CD4-positive, alpha-beta T cell treated with Interleukin-10 for 1 hour (primary cell): ENCODE measurements around the gene UGT2A1.

Experiments
- DNase-seq: peaks from one replicate; pipeline ENCODE4 v3.0.0-alpha.2; 2020

Gene UGT2A1

DNA sequence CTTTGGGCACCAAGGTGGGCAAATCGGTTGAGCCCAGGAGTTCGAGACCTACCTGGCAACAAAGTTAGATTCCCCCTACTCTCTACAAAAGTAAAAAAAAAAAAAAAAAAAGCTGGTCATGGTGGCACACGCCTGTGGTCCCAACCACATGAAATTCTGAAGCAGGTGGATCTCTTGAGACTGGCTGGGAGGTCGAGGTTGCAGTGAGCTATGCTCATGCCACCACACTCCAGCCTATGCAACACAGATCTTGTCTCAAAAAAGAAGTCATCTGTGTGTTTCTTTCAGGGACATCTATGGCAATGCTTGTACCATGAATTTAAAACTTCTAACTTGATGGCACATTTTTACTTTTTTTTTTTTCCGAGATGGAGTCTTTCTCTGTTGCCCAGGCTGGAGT lies 68.9 kb downstream of the UGT2A1 start:
- DNase-seq: no peak

DNA sequence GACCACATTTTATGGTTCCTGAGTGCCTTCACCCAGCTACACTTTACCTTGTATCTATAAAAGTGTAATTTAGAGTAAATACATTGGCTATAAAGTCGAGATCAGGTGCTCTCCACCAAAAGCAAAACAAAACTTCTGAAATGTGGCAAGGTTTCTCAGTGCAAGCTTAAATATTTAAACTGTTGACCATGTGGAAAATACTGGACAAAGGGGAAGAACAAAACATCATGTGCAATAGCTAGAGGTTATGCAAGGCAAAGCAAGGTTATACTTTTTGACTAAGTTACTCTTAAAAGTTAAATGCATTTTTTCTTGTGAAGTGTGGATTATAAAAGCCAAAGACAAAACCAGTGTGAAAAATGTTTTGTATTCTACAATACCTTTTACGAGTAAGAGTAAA lies 69.5 kb downstream of the UGT2A1 start:
- DNase-seq: no peak

DNA sequence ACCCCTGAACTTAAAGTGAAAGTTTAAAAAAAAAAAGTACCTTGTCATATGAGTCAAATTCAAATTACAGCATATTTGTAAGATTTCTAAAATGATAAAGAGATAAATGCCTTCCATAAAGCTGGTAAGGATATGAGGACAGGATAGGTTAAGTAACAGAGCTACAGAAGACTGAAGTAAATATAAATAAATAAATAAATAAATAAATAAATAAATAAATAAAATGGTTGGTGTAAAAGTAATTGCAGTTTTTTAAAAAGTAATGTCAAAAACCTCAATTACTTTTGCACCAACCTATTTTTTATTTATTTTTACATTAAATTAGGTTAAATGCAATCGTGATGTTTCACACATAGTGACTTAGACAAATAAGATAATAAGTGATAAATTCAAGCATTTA lies 75.8 kb downstream of the UGT2A1 start:
- DNase-seq: no peak

DNA sequence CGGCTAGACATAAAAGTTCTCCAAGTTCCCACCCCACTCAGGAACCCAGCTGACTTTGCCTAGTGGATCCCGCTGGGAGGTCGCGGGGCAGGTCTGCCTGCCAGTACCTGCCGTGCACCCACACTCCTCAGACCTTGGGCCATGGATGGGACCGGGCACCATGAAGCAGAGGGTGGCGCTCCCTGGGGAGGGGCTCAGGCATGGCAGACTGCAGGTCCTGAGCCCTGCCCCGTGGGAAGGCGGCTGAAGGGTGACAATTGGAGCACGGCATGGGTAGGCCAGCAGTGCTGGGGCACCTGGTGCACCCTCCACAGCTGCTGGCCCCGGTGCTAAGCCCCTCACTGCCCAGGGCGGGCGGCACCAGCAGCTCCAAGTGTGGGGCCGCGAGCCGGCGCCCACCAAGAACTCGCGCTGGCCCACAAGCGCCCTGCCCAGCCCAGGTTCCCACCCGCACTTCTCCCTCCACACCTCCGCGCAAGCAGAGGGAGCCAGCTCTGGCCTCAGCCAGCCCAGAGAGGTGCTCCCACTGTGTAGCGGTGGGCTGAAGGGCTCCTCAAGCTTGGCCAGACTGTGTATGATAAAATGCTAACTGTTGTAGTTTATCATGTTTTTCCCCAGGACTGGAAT lies 76.7 kb downstream of the UGT2A1 start:
- DNase-seq: no peak

DNA sequence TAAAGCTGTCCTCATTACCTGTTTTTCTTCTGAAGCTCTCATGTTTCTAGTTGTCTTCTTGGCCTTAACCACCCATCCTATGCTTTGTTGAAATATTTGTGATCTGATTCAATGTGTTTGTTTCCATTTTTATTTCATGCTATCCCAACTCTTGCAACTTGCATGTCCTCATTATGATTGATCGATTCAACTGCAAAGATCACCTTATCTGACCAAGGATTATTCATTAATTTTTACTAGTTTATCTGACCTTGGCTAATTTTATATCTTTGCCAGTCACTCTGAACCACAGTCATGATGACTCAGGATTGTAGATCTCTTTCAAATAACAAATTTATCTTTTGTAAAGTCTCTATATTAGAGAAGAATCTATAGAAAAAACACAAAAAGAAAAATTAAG lies 84.3 kb downstream of the UGT2A1 start:
- DNase-seq: no peak

DNA sequence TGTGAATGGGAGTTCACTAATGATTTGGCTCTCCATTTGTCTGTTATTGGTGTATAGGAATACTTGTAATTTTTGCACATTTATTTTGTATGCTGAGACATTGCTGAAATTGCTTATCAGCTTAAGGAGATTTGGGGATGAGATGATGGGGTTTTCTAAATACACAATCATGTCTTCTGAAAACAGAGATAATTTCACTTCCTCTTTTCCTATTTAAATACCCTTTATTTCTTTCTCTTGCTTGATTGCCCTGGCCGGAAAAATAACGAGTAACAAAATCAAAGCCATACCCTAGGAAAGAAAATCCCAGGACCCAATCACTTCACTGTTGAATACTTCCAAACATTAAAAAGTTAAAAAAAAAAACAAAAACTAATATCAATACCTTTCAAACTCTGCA lies 89.6 kb downstream of the UGT2A1 start:
- DNase-seq: no peak

DNA sequence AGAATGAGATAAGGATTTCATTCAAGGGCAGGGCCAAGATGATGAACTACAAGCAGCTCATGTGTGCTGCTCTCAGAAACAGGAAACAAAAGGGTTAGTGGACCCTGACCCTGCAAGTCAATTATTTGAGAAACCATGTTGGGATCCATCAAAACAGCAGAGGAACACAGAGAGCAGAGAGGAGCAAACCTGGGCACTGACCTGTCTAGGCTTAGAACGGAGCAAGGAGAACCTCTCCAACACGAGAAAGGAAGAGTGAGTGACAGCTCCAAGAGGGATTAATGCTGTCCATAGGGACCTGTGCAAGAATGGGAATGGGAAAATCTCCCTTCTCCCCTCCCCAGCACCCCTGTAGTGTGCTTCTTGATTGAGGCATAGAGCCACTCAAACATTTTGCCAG lies 103.4 kb downstream of the UGT2A1 start:
- DNase-seq: no peak

DNA sequence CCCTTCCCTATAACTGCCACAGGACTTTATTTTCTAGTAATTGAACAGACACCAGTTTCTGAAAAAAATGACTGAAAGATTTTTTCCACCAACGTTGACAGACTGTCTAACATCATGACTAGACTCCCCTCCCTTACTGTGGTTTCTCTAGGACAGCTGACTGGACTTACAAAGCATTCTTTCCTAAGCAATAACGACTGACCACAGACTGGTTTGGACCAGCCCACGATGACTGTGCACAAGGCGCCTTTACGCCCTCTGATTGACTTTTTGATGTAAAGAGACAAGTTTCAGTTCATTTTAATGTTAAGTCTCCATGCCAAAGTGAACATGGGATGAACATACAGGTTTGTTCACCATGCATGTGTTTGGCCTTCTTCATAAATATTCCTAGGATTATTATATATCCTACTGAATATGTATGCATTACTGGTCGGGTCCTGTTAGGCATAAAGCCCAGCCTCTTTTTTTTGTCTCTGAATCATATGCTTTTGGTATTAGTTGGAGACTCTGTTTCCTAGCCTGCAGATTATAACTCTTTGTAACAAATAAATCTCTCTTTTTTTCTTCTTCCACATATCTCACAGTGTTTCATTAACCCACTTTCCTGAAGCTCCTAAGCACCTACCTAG lies 106.8 kb downstream of the UGT2A1 start:
- DNase-seq: no peak
